Stimulated activated CD8-positive, alpha-beta memory T cell treated with anti-CD3 and anti-CD28 coated beads, Interleukin-12 subunit alpha, Interleukin-12 subunit beta, amount 100 ng/mL, for 4 hours (primary cell): ENCODE data around the gene MAIP1.
A peak's percentile ranks its signal among the peaks of the same experiment; 100 is the strongest.

Experiments
- DNase-seq: peaks from one replicate; pipeline ENCODE4 v3.0.0-alpha.2; 2020; ENCODE audit warnings: low read depth

Gene MAIP1

GRCh38 chr2:199946836-199947235 lies 8.5 kb upstream of the MAIP1 start:
- DNase-seq, result no peak

DNA sequence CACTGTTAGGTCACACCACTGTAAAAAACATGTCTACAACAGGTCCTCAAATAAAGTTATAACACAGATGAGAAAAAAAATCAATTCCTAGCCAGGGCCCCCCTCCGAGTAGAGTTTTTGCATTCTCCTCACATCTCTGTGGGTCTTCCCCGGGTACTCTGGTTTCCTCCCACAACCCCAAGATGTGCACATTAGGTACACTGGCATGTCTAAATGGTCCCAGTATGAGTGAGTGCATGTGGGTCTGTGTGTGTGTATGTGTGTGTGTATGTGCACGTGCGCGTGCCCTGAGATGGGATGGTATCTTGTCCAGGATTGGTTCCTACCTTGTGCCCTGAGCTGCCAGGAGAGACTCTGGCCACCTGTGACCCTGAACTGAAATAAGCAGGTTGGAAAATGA lies 5.0 kb upstream of the MAIP1 start:
- no peak for DNase-seq

GRCh38 chr2:199951023-199951422 lies 4.4 kb upstream of the MAIP1 start:
- DNase-seq, result no peak

- no peak for DNase-seq
Observed at GRCh38 chr2:199955007-199955338, 409 bp upstream of the MAIP1 start.

GRCh38 chr2:199956062-199956380 lies 639 bp downstream of the MAIP1 start:
- no peak for DNase-seq

DNA sequence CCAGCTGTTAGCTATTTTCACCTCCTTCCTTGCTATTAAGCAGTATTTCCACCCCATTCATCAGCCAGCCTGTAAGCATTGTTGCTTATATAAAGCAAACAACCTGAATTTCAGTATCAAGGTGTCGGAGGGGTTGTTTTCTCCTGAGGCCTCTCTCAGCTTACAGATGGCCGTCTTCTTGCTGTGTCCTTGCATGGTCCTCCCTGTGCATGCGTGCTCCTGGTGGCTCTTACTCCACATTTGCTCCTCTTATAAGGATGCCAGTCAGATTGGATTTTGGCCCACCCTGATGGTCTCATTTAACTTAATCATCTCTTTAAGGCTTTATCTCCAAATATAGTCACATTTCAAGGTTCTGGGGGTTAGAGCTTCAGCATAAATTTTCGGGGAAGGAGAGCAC lies 2.6 kb downstream of the MAIP1 start:
- DNase-seq, result no peak

- no peak for DNase-seq
Observed at GRCh38 chr2:199962203-199962602, 6.8 kb downstream of the MAIP1 start.

DNA sequence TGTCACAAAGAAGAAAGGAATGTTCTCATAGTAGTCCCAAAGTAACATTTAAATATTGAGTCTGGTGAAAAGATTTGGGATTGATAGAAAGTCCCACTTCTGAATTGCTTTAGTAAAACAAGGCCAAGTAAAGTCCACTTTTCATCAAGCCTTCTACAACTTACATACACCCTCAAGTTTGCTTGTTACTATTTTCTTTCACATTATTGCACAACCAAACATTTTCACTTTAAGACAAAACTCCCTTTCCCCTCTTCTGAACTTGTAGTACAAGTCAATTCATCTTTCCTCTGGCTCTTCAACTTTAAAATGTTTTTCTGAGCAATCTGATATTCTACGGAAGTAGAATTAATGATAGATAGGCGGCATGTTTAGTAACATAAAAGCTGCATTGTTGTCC lies 11.0 kb downstream of the MAIP1 start:
- DNase-seq, result no peak

DNA sequence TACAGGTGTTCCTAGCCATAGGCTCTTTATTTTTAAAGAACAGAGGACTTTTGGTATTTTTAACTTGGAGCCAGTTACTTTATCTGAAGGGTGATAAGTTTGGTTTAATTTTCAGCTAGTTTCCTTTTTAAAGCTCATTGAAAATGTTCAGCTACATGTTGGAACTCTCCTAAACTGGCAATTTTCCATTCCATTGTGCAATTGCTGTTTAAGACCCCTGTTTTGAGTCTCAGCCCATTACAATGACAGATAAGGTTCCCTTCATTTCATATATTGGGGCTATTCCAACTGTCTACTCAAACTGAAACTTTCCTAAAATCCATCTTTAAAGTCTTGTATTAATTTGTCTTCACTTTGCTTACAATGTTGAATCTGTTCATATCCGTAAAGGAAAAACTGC lies 11.6 kb downstream of the MAIP1 start:
- no peak for DNase-seq

DNA sequence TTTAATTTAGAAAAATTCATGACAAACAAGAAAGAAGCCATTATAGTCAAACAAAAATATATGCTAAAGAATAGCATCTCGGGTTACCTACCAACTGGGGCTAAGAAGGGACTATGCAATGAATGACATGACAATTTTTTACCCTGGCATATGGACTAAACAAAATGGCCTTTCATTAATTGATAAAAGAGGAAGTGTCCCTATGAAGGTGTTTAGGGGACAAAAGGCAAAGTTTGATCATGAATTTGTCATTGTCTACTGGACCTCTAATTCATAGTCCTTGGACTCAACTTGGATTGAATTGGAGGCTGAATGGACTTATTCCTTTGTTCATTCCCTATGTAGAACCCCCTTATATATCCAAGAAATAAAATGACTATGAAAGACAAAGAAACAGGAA lies 12.7 kb downstream of the MAIP1 start:
- no peak for DNase-seq

DNA sequence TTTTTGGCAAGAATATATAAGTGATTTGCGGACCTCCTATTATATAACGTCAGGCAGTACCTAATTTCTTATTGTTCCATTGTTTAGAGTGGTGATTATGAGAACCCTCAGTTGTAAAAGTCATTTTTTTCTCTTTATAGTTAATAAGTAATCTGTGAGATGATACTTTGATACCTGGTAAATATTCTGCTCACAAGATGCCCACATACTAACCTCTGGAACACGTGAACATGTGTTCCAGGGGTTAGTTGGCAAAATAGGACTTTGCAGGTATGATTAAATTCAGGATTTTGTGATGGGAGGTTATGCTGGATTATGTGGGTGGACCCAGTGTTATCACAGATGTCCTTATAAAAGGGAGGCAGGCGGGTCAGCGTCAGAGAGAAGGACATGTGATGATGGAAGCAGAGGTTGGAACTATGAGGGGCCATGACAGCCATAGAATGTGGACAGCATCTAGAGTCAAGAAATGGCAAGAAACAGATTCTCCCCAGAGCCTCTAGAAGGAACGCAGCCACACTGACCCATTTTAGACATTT lies 16.8 kb downstream of the MAIP1 start:
- DNase-seq, result no peak

GRCh38 chr2:199973703-199974102 lies 18.3 kb downstream of the MAIP1 start:
- no peak for DNase-seq

- DNase-seq, result no peak
Observed at GRCh38 chr2:199975273-199975895, 20.0 kb downstream of the MAIP1 start.

GRCh38 chr2:199977984-199978415 lies 22.6 kb downstream of the MAIP1 start:
- DNase-seq, result no peak

DNA sequence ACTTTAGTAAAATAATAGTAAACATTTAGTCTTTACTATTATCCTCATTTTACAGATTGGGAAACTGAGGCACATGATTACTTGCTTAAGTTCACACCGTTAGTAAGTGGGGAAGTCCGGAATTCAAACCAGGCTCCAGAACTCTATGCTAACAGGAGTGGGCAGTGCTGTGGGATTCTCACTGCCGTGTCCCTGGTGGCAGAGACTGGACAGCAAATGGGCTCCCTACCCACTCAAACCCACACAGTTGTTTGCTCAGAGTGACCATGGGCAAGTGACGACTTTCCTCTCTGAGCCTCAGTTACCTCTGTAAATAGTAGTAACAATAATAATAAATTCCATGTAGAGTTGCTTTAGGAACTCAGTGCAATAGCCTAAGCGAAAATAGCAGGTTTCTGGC lies 24.0 kb downstream of the MAIP1 start:
- no peak for DNase-seq

DNA sequence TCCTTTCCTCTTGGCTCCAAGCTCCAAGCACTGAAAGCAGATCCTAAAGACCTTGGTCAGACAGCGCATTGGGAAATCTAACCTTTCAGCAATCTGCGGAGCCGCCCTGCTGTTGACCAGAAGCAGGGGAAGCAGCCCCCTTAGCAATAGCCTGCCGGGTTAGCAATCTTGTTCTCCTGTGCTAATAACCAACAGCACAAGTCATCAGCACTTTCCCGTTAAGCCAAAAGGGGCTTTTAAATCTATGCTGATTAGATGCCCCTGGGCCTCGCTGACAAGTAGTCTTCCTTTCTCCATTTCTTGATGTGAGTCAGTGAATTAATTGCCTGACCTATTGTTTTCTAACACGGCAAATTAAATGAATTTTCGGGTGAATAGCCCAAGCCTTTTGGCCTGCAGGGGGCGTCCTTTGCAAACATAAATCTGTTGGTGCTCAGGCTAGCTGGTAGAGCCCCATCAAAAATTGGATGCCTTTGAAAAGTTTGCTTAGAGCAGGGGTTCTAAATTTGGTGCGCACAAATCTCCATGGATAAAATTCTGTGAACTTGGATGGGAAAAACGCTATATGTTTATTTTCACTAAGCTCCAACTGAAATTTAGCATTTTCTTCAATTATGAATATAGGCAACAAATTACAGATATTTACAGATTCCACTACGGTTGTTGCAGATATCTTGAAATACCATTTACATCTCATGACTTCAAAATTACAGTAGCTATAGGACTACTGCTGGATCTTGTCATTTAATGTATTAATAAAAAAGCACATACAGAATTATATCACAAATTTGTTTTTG lies 24.6 kb downstream of the MAIP1 start:
- peak; percentile 46 for DNase-seq

DNA sequence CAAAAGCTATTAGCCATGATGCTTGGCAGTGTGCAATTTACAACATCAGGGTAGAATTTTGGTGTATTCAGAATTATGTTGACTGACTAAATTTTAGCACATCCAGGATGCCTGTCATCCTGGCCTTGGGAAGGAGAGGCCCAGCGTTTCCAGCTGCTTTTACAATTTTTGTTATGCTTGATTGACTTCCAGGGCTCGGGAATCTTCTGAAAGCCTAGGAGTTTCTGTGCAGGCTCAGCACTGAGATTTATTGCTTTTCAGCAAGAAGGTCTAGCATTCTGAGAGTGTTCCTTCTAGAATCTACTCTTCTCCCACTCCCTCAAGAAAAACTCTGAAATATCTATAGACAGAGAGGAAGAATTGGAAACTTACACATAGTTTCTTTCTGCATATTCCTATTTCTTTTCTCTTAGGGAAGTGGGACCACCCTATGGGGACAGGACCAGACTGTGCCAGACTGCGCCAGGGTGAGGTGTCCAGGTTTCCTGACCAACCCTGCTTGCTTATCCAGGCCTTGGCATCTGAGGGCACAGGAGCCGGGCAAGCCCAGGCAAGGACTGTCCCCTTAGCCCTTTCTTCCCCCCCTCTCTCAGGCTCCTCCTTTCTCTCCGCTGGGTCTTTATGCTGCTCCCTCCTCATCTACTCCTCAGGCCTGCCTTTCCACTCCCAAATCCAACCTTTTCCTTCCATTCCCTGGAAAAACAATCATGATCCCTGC lies 26.9 kb downstream of the MAIP1 start:
- DNase-seq, result no peak

GRCh38 chr2:199983534-199983933 lies 28.2 kb downstream of the MAIP1 start:
- no peak for DNase-seq

DNA sequence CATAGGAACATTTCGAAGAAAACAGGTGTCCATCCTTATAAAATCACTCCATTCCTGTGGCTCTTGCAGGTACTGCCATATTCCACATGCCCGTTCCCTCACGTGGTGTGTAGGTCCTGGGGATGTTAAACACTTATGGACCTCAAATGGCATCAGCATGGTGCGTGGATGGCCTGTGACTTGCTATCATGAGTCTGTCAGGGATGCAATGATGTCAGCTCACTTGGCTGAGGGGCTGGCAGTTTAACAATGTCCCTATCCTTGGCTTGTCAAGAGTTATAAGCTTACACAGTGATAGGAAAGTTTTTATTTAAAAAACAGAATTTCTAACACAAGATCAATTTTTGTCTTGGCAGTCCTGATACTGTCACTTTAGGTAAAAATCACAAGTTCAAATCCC lies 28.8 kb downstream of the MAIP1 start:
- DNase-seq, result no peak

DNA sequence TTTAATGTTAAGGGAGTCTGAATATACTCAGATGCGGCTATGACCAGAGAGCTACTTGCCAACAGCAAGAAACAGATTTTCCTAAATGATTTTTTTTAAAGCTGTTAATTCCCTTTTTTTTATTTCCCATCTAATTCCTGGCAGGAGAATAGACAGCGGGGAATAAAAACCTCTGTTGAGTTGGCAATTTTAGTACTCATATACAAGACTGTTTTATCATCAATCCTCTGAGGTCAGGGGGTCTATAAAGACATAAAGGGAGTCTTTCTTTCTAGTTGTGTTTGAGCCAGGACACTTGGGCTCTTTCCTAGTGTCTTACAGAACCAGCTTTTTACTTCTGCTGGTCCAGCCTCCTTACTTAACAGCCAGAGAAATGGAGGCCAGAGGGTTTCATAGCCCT lies 29.4 kb downstream of the MAIP1 start:
- no peak for DNase-seq

DNA sequence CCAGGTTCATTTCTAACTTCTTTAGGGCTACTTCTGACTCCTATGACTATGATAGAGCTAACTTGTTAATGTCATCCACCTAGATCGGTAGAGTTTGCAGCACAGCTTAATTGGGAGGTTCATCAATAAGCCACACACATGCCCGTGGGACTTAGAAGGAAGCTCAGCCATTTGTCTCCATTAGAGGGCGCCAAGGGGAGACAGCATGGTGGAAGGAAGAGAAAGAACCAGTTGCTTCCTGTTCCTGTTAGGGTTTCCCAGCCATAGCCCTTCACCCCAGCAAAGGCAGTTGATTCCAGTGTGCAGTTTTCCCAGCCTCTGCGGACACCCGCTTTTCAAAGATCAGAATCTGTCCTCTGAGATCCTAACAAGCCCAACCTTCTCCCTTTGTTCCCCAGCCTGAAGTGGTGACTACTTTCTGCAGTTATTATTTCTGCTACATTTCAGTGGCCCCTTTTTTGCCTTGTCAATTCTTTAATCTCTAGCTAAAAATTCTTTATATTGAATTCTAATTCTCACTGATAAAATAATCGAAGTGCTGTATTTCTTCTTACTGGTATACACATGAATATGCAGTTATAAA lies 30.3 kb downstream of the MAIP1 start:
- no peak for DNase-seq

DNA sequence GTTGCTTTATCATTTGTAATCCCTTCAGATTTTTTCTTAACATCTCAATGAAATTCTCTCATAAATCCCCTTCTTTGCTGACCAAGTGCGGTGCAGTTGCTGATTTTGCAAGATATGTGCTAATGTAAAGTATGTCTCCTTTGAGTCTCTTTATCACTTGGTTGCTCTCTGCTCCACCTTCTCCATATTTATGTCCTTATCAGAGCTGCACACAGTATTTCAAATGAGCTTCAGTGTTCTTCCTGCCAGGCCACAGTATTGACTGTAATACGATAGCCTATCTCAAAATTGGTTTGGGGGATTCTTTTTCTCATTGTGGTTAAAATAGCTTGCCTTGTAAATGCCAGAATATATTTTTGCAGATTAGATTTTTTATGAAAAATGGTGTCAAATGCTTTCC lies 32.2 kb downstream of the MAIP1 start:
- DNase-seq, result no peak

- no peak for DNase-seq
Observed at GRCh38 chr2:199988151-199988550, 32.8 kb downstream of the MAIP1 start.
